Endothelial cell of umbilical vein (primary cell): ENCODE measurements around the gene SLC25A29. TPM values are rescaled to one million over a fixed set of nuclear protein-coding genes. Genes with fewer than 3 reads are reported as not detected.

Experiments used
- BruUV-seq: library from RNA; stranded (reverse); fragments of 400-500 nt; replicated peaks from 2 replicates; lab custom pipeline; 2021; lab: Mats Ljungman, UMichigan
- CTCF ChIA-PET: fragments of 300-600, 350-600 bp; sonication (Branson Sonifier 250); formaldehyde crosslinking; loops from one replicate; lab custom pipeline; 2021; ENCODE audit warnings: antibody characterized with exemption, inconsistent platforms; lab: Charles Lee
- POLR2A ChIA-PET: fragments of 300-600, 350-600 bp; sonication (Branson Sonifier 250); formaldehyde crosslinking; loops from one replicate; lab custom pipeline; 2021; ENCODE audit warnings: antibody characterized with exemption, inconsistent platforms; lab: Charles Lee
- DNase-seq: peaks from one replicate; pipeline ENCODE4 v3.0.0-alpha.2; 2011; ENCODE audit warnings: low read depth, low spot score
- FAIRE-seq: peaks from 2 replicates; lab custom pipeline; 2011; peaks lifted over from hg19 to GRCh38; lab: Jason Lieb, UNC
- H2AFZ ChIP-seq: 2 replicates; pipeline ENCODE4 v1.6.0; 2012; ENCODE audit warnings: low read depth, low read length, control low read depth, inconsistent platforms
- H3K27ac ChIP-seq: 2 replicates; pipeline ENCODE4 v1.5.1; 2011; ENCODE audit warnings: low read depth, mild to moderate bottlenecking, control low read depth, low read length, moderate library complexity; ENCODE audit not compliant: insufficient read depth
- H3K27me3 ChIP-seq, 2 experiments: 2 replicates each; pipeline versions ENCODE4 v1.6.0 to v1.6.1; 2011; ENCODE audit warnings: low read length in 2 of 2, mixed read lengths in 1 of 2; ENCODE audit not compliant: control insufficient read depth in 2 of 2, insufficient read depth in 2 of 2
- H3K36me3 ChIP-seq, 2 experiments: 2 replicates in 1 of 2; 3 replicates in 1 of 2; pipeline ENCODE4 v1.5.1; 2011; ENCODE audit warnings: low read length in 2 of 2, mild to moderate bottlenecking in 1 of 2, moderate library complexity in 1 of 2; ENCODE audit not compliant: control insufficient read depth in 2 of 2, insufficient read depth in 2 of 2; ENCODE audit errors: extremely low read depth in 1 of 2
- H3K4me1 ChIP-seq: 3 replicates; pipeline ENCODE4 v1.5.1; 2011; ENCODE audit warnings: mild to moderate bottlenecking, low read length; ENCODE audit not compliant: control insufficient read depth, insufficient read depth; ENCODE audit errors: extremely low read depth
- H3K4me2 ChIP-seq: 2 replicates; pipeline ENCODE4 v1.6.1; 2011; ENCODE audit warnings: low read length, control low read depth, mixed read lengths; ENCODE audit not compliant: insufficient read depth
- H3K4me3 ChIP-seq, 3 experiments: fragments of 200-600 bp in 1 of 3; sonication (generic), shearing (Covaris generic) in 1 of 3; replicated peaks in 1 of 3; 2 replicates each; pipeline ENCODE4 v1.5.1; 2011 to 2016; ENCODE audit warnings: control low read depth in 3 of 3, low read length in 3 of 3, mild to moderate bottlenecking in 2 of 3, inconsistent platforms in 1 of 3, low read depth in 1 of 3, moderate library complexity in 1 of 3; ENCODE audit not compliant: insufficient read depth in 1 of 3
- H3K79me2 ChIP-seq: 2 replicates; pipeline ENCODE4 v1.6.0; 2012; ENCODE audit warnings: low read length, inconsistent platforms; ENCODE audit not compliant: control insufficient read depth, insufficient read depth
- H3K9ac ChIP-seq: replicated peaks from 2 replicates; pipeline ENCODE3; 2011; ENCODE audit warnings: low read length, control low read depth; ENCODE audit not compliant: insufficient read depth; ENCODE audit errors: extremely low read depth
- H3K9me1 ChIP-seq: replicated peaks from 3 replicates; pipeline ENCODE4 v1.6.0; 2011; ENCODE audit warnings: mild to moderate bottlenecking, low read length; ENCODE audit not compliant: control insufficient read depth, insufficient read depth; ENCODE audit errors: extremely low read depth
- H3K9me3 ChIP-seq: replicated peaks from 2 replicates; pipeline ENCODE4 v1.5.1; 2012; ENCODE audit warnings: low read length, inconsistent platforms; ENCODE audit not compliant: control insufficient read depth, insufficient read depth
- H4K20me1 ChIP-seq: replicated peaks from 2 replicates; pipeline ENCODE3; 2011; ENCODE audit warnings: mild to moderate bottlenecking, low read length; ENCODE audit not compliant: control insufficient read depth, insufficient read depth; ENCODE audit errors: extremely low read depth
- CTCF ChIP-seq, 2 donors: IDR thresholded peaks; 1 replicate in 1 of 2; 2 replicates in 1 of 2; pipeline ENCODE4 v1.5.1; 2011; ENCODE audit warnings: low read length in 2 of 2, mild to moderate bottlenecking in 2 of 2, moderate library complexity in 2 of 2, control low read depth in 1 of 2, inconsistent platforms in 1 of 2, low read depth in 1 of 2; ENCODE audit not compliant: insufficient read depth in 1 of 2; ENCODE audit errors: extremely low read depth in 1 of 2
- EZH2 ChIP-seq: IDR thresholded peaks from 2 replicates; pipeline ENCODE4 v1.6.1; 2012; ENCODE audit warnings: borderline replicate concordance, low read depth, mild to moderate bottlenecking, moderate library complexity, low read length, inconsistent platforms; ENCODE audit not compliant: severe bottlenecking
- FOS ChIP-seq: IDR thresholded peaks from 2 replicates; pipeline ENCODE4 v1.6.1; 2011; ENCODE audit warnings: mild to moderate bottlenecking, low read length, moderate library complexity, borderline replicate concordance; ENCODE audit not compliant: insufficient read depth
- GATA2 ChIP-seq: IDR thresholded peaks from 2 replicates; pipeline ENCODE4 v1.7.0; 2011; ENCODE audit warnings: low read depth, mild to moderate bottlenecking, moderate library complexity, mixed read lengths, low read length; ENCODE audit not compliant: insufficient read length, insufficient read depth
- JUN ChIP-seq: IDR thresholded peaks from 2 replicates; pipeline ENCODE4 v1.6.1; 2011; ENCODE audit warnings: borderline replicate concordance, low read depth; ENCODE audit not compliant: insufficient read length, insufficient read depth
- MAX ChIP-seq: IDR thresholded peaks from 2 replicates; pipeline ENCODE4 v1.6.1; 2011; ENCODE audit not compliant: insufficient read depth, insufficient read length
- MYC ChIP-seq: IDR thresholded peaks from one replicate; pipeline ENCODE4 v1.6.1; 2011; ENCODE audit warnings: mild to moderate bottlenecking, low read depth, low read length
- POLR2A ChIP-seq: IDR thresholded peaks from 2 replicates; pipeline ENCODE4 v1.6.1; 2012; ENCODE audit warnings: low read depth, mild to moderate bottlenecking, control low read depth, low read length
- POLR2AphosphoS5 ChIP-seq: IDR thresholded peaks from 2 replicates; pipeline ENCODE4 v1.6.1; 2012; ENCODE audit warnings: low read depth, mild to moderate bottlenecking, control low read depth, low read length, moderate library complexity; ENCODE audit not compliant: insufficient read depth
- dilution Hi-C: fragments of 300-500 bp; cut with MboI; formaldehyde crosslinking; loops from one replicate; pipeline ENCODE4 v1.15.0; 2019; ENCODE audit warnings: low sequenced_read_pairs; ENCODE audit not compliant: extremely low pct_ligation_motif_present
- intact Hi-C: fragments of 100-400 bp; cut with micrococcal nuclease; formaldehyde crosslinking; loops from one replicate; pipeline ENCODE4 v1.10.0; 2022
- polyA plus RNA-seq, 4 experiments: library from polyadenylated mRNA; depleted of rRNA in 3 of 4; stranded (reverse) in 3 of 4; unstranded in 1 of 4; fragments of >200 nt; gene quantifications; 2 replicates each; pipeline versions ENCODE4 v1.2.1 to v1.2.3, GENCODE V29; 2011 to 2012; ENCODE audit warnings: missing spikeins in 1 of 4
- total RNA-seq: library from RNA; stranded (reverse); gene quantifications from 2 replicates; pipeline ENCODE4 v1.2.3, GENCODE V29; 2021

SLC25A29 gene
- total and polyA plus RNA-seq, 2 donors (not counting 3 experiments of a cell fraction or from before 2014, with no cell fraction given) = 132 to 154 TPM

GRCh38 chr14:100278702-100279101 is 27.5 kb downstream of the SLC25A29 start:
- FAIRE-seq (peak; percentile 79), DNase-seq (peak; percentile 40)
- Histone ChIP-seq H3K4me3 (no peak overlapping the region), H2AFZ (no peak overlapping the region), H3K9me3 (no peaks in the 10 kb centered on the region), H3K4me1 (peaks cover 19% of the 10 kb centered on the region), H3K79me2 (peaks cover 65% of the 10 kb centered on the region), H4K20me1 (no peaks in the 10 kb centered on the region), H3K9ac (no peak overlapping the region), H3K4me2 (peak overlapping the region; percentile 23), H3K9me1 (no peaks in the 10 kb centered on the region), H3K27me3 (no peaks in the 10 kb centered on the region), H3K36me3 (peaks cover 0 to 11% of the 10 kb centered on the region in 2 experiments), H3K27ac (peak overlapping the region; percentile 21)
- no TSS peak for BruUV-seq
- intact Hi-C loops (no loop called here), dilution Hi-C loops (no loop called here)
- ChIA-PET POLR2A (no interaction called here), CTCF (interaction anchor here (0.7 to 1.5 kb wide), 12 partner anchors 9 to 295 kb away, joined by 3 to 13 read pairs (median 4); no protein-coding TSS in a partner anchor)
- TF ChIP-seq GATA2 (no peak), CTCF (IDR thresholded peaks at IDR 0.05; ENCODE audit: extremely low read depth in 1 of 2, insufficient read depth in 1 of 2, low read depth in 1 of 2, low read length in 2 of 2) (peak; percentile 5 to 15)

- POLR2A ChIA-PET = no interaction called here
- Histone ChIP-seq H3K27ac (peak overlapping the region; percentile 14), H3K9ac (no peak overlapping the region), H2AFZ (no peak overlapping the region), H3K27me3 (no peaks in the 10 kb centered on the region), H4K20me1 (no peaks in the 10 kb centered on the region), H3K36me3 (peaks cover 0 to 8% of the 10 kb centered on the region in 2 experiments), H3K4me2 (peak overlapping the region; percentile 25), H3K4me3 (no peak overlapping the region), H3K9me3 (no peaks in the 10 kb centered on the region), H3K9me1 (no peaks in the 10 kb centered on the region), H3K4me1 (peaks cover 19% of the 10 kb centered on the region), H3K79me2 (peaks cover 81% of the 10 kb centered on the region)
- FAIRE-seq = peak; percentile 57
- TF ChIP-seq CTCF (IDR thresholded peaks at IDR 0.05; ENCODE audit: extremely low read depth in 1 of 2, insufficient read depth in 1 of 2, low read depth in 1 of 2, low read length in 2 of 2) = no peak
- no peak for TF ChIP-seq MYC
- TF ChIP-seq MAX = no peak
- no peak for TF ChIP-seq FOS
- no peak for TF ChIP-seq EZH2
- TF ChIP-seq POLR2AphosphoS5 = no peak
- no peak for TF ChIP-seq JUN
- TF ChIP-seq POLR2A = no peak
- TF ChIP-seq GATA2 = no peak
- BruUV-seq = no TSS peak
- intact Hi-C loops = no loop called here
- dilution Hi-C loops = no loop called here
- CTCF ChIA-PET = no interaction called here
- DNase-seq = peak; percentile 24
Observed at GRCh38 chr14:100275214-100275613, 31.0 kb downstream of the SLC25A29 start.
